Activated CD8-positive, alpha-beta T cell treated with anti-CD3 and anti-CD28 coated beads, Interleukin-2, amount 10 ng/mL, durations not matched to agents 7 days and 5 days (primary cell): ENCODE results near the gene CDC42SE1. TPM values are rescaled to one million over a fixed set of nuclear protein-coding genes. Genes with fewer than 3 reads are reported as not detected.
"Not testable (repeated sequence)": the region's sequence is repeated elsewhere in the genome, so short reads cannot be mapped to it uniquely, and the experiment has no call there.

Experiments used
- ATAC-seq: fragments of 150-1000 bp; cut with Tn5 transposase; one replicate; pipeline ENCODE4 v1.10.0; 2021; ENCODE audit warnings: moderate library complexity
- CTCF ChIA-PET: fragments of 350-600 bp; sonication (Branson Sonifier 250); formaldehyde crosslinking; loops from one replicate; lab custom pipeline; 2021; ENCODE audit warnings: antibody characterized with exemption; lab: Charles Lee
- POLR2A ChIA-PET: fragments of 350-600 bp; sonication (Branson Sonifier 250); formaldehyde crosslinking; loops from one replicate; lab custom pipeline; 2021; ENCODE audit warnings: antibody characterized with exemption; lab: Charles Lee
- DNase-seq: peaks from one replicate; pipeline ENCODE4 v3.0.0-alpha.2; 2020
- H3K27ac Mint-ChIP-seq: one replicate; pipeline ENCODE4 v1.8.0; 2021; ENCODE audit warnings: mild to moderate bottlenecking, mixed read lengths
- H3K27me3 Mint-ChIP-seq: one replicate; pipeline ENCODE4 v1.8.0; 2021; ENCODE audit warnings: low read depth, mixed read lengths
- H3K36me3 Mint-ChIP-seq: one replicate; pipeline ENCODE4 v1.8.0; 2021; ENCODE audit warnings: low read depth, mixed read lengths
- H3K4me1 Mint-ChIP-seq: one replicate; pipeline ENCODE4 v1.8.0; 2021; ENCODE audit warnings: low read depth, mixed read lengths
- H3K4me3 Mint-ChIP-seq: one replicate; pipeline ENCODE4 v1.8.0; 2021; ENCODE audit warnings: mild to moderate bottlenecking, mixed read lengths
- H3K9me3 Mint-ChIP-seq: one replicate; pipeline ENCODE4 v1.8.0; 2022; ENCODE audit warnings: mixed read lengths; ENCODE audit not compliant: insufficient read depth
- total RNA-seq, 2 experiments: library from RNA; stranded (reverse); gene quantifications; one replicate each; pipeline ENCODE4 v1.2.3, GENCODE V29; 2021

Gene CDC42SE1
- 100 to 1,000 TPM; 238 to 245 TPM for total RNA-seq

GRCh38 chr1:151059109-151060006 is at the start of gene CDC42SE1:
TSS of gene CDC42SE1 (minus strand) at chr1:151059622. CDS start at chr1:151055730, 3,892 bp downstream.
- no peaks in the 10 kb centered on the region for H3K27me3 Mint-ChIP-seq
- H3K27ac Mint-ChIP-seq, result peak within 1 kb of the TSS; percentile 96
- DNase-seq, result peak; percentile 91
- CTCF ChIA-PET, result interaction anchor here (0.6 to 6.7 kb wide), 11 partner anchors 9 to 100 kb away, joined by 3 to 77 read pairs (median 9); partner anchors contain the start of genes C1orf56, GABPB2, MINDY1 and TNFAIP8L2
- H3K36me3 Mint-ChIP-seq, result peaks cover 54% of the 10 kb centered on the region
- peak within 1 kb of the TSS; percentile 94 for H3K4me3 Mint-ChIP-seq
- H3K4me1 Mint-ChIP-seq, result peaks cover 56% of the 10 kb centered on the region
- POLR2A ChIA-PET, result interaction anchor here (0.7 to 5.8 kb wide), 9 partner anchors 8 to 139 kb away, joined by 3 to 51 read pairs (median 3); partner anchors contain the start of genes C1orf56, GABPB2, PIP5K1A and TNFAIP8L2
- H3K9me3 Mint-ChIP-seq, result no peaks in the 10 kb centered on the region
- ATAC-seq, result peak; percentile 78

GRCh38 chr1:151108331-151108730 is 48.9 kb upstream of the CDC42SE1 start:
- no peak overlapping the region for H3K4me3 Mint-ChIP-seq
- POLR2A ChIA-PET, result no interaction called here
- peaks cover 18% of the 10 kb centered on the region for H3K36me3 Mint-ChIP-seq
- DNase-seq (no peak), ATAC-seq (no peak)
- CTCF ChIA-PET, result interaction anchor here (1.0 kb wide), 2 partner anchors 8 to 48 kb away, joined by 3 to 9 read pairs; partner anchors contain the start of gene TNFAIP8L2
- H3K9me3 Mint-ChIP-seq, result no peaks in the 10 kb centered on the region
- H3K27ac Mint-ChIP-seq, result no peak overlapping the region
- no peaks in the 10 kb centered on the region for H3K4me1 Mint-ChIP-seq
- H3K27me3 Mint-ChIP-seq, result no peaks in the 10 kb centered on the region

- Mint-ChIP-seq H3K4me1 (no peaks in the 10 kb centered on the region), H3K36me3 (peaks cover 20% of the 10 kb centered on the region), H3K4me3 (no peak overlapping the region), H3K9me3 (no peaks in the 10 kb centered on the region), H3K27ac (no peak overlapping the region), H3K27me3 (no peaks in the 10 kb centered on the region)
- ChIA-PET POLR2A (no interaction called here), CTCF (interaction anchor here (0.9 kb wide), 1 partner anchor 50 kb away, joined by 3 read pairs; the partner anchor contains the start of gene TNFAIP8L2)
- ATAC-seq (no peak), DNase-seq (no peak)
Observed at GRCh38 chr1:151106894-151107293, 47.5 kb upstream of the CDC42SE1 start.

GRCh38 chr1:151104630-151105029 is 45.2 kb upstream of the CDC42SE1 start:
- POLR2A ChIA-PET, result no interaction called here
- Mint-ChIP-seq H3K27ac (no peak overlapping the region), H3K27me3 (no peaks in the 10 kb centered on the region), H3K36me3 (peaks cover 17% of the 10 kb centered on the region), H3K4me3 (no peak overlapping the region), H3K4me1 (no peaks in the 10 kb centered on the region), H3K9me3 (no peaks in the 10 kb centered on the region)
- no peak for ATAC-seq
- DNase-seq, result no peak
- CTCF ChIA-PET, result interaction anchor here (4.5 to 11.2 kb wide), 2 partner anchors 49 to 80 kb away, joined by 14 to 337 read pairs; partner anchors contain the start of gene TNFAIP8L2

- H3K4me1 Mint-ChIP-seq, result no peaks in the 10 kb centered on the region
- no peaks in the 10 kb centered on the region for H3K27me3 Mint-ChIP-seq
- peaks cover 17% of the 10 kb centered on the region for H3K36me3 Mint-ChIP-seq
- DNase-seq (no peak), ATAC-seq (no peak)
- H3K9me3 Mint-ChIP-seq, result no peaks in the 10 kb centered on the region
- POLR2A ChIA-PET, result interaction anchor here (2.4 kb wide), 1 partner anchor 59 kb away, joined by 10 read pairs; the partner anchor contains the start of gene TNFAIP8L2
- H3K27ac Mint-ChIP-seq, result no peak overlapping the region
- no peak overlapping the region for H3K4me3 Mint-ChIP-seq
- CTCF ChIA-PET, result interaction anchor here (1.6 to 11.2 kb wide), 5 partner anchors 32 to 154 kb away, joined by 4 to 337 read pairs (median 12); partner anchors contain the start of gene TNFAIP8L2
Observed at GRCh38 chr1:151098126-151098525, 38.7 kb upstream of the CDC42SE1 start.

- H3K27me3 Mint-ChIP-seq, POLR2A ChIA-PET: not testable (repeated sequence)
Observed at GRCh38 chr1:151097426-151097825, 38.0 kb upstream of the CDC42SE1 start.

GRCh38 chr1:151085953-151086559 is 26.6 kb upstream of the CDC42SE1 start:
- no peaks in the 10 kb centered on the region for H3K27me3 Mint-ChIP-seq
- no peak overlapping the region for H3K4me3 Mint-ChIP-seq
- ATAC-seq (no peak), DNase-seq (no peak)
- peaks cover 8% of the 10 kb centered on the region for H3K36me3 Mint-ChIP-seq
- ChIA-PET CTCF (interaction anchor here (0.8 to 3.4 kb wide), 3 partner anchors 11 to 15 kb away, joined by 3 to 21 read pairs (median 6); no protein-coding TSS in a partner anchor), POLR2A (no interaction called here)
- H3K4me1 Mint-ChIP-seq, result no peaks in the 10 kb centered on the region
- H3K9me3 Mint-ChIP-seq, result no peaks in the 10 kb centered on the region
- no peak overlapping the region for H3K27ac Mint-ChIP-seq

More at GRCh38 chr1:151097426-151097825, 38.0 kb upstream of the CDC42SE1 start:
- not testable (repeated sequence) for H3K27ac Mint-ChIP-seq, H3K4me3 Mint-ChIP-seq, H3K4me1 Mint-ChIP-seq, H3K9me3 Mint-ChIP-seq, ATAC-seq, DNase-seq
- H3K36me3 Mint-ChIP-seq, result peaks cover 19% of the 10 kb centered on the region
- CTCF ChIA-PET, result interaction anchor here (1.6 to 11.2 kb wide), 4 partner anchors 12 to 155 kb away, joined by 4 to 337 read pairs (median 6); partner anchors contain the start of gene TNFAIP8L2

- H3K36me3 Mint-ChIP-seq, result peaks cover 30% of the 10 kb centered on the region
- no peak overlapping the region for H3K27ac Mint-ChIP-seq
- POLR2A ChIA-PET, result interaction anchor here (3.6 kb wide), 1 partner anchor 13 kb away, joined by 51 read pairs; the partner anchor contains the start of genes CDC42SE1 and MLLT11
- H3K9me3 Mint-ChIP-seq, result no peaks in the 10 kb centered on the region
- ATAC-seq (no peak), DNase-seq (no peak)
- CTCF ChIA-PET, result interaction anchor here (0.7 to 4.0 kb wide), 8 partner anchors 9 to 180 kb away, joined by 3 to 20 read pairs (median 6); partner anchors contain the start of genes C1orf56, CDC42SE1 and TNFAIP8L2
- no peaks in the 10 kb centered on the region for H3K27me3 Mint-ChIP-seq
- peak overlapping the region; percentile 98 for H3K4me3 Mint-ChIP-seq
- peaks cover 15% of the 10 kb centered on the region for H3K4me1 Mint-ChIP-seq
Observed at GRCh38 chr1:151072224-151072623, 12.8 kb upstream of the CDC42SE1 start.

GRCh38 chr1:151070474-151071276 is 11.3 kb upstream of the CDC42SE1 start, which contains the start of gene GABPB2:
TSS of gene GABPB2 (plus strand) at chr1:151070761. CDS start at chr1:151088190, 17,429 bp downstream.
- ChIA-PET CTCF (interaction anchor here (0.6 to 4.0 kb wide), 9 partner anchors 9 to 87 kb away, joined by 3 to 20 read pairs (median 9); partner anchors contain the start of genes CDC42SE1, MINDY1, MLLT11 and TNFAIP8L2), POLR2A (interaction anchor here (0.6 to 3.6 kb wide), 7 partner anchors 11 to 92 kb away, joined by 3 to 51 read pairs (median 4); partner anchors contain the start of genes CDC42SE1, MLLT11 and TNFAIP8L2)
- Mint-ChIP-seq H3K27ac (peak within 1 kb of the TSS; percentile 100), H3K9me3 (no peaks in the 10 kb centered on the region), H3K36me3 (peaks cover 32% of the 10 kb centered on the region), H3K27me3 (no peaks in the 10 kb centered on the region), H3K4me3 (peak within 1 kb of the TSS; percentile 98), H3K4me1 (peaks cover 15% of the 10 kb centered on the region)
- ATAC-seq, result peak; percentile 87
- peak; percentile 88 for DNase-seq

- no peak for ATAC-seq
- POLR2A ChIA-PET, result interaction anchor here (1.0 to 3.6 kb wide), 2 partner anchors 9 to 73 kb away, joined by 3 to 51 read pairs; partner anchors contain the start of genes CDC42SE1 and MLLT11
- Mint-ChIP-seq H3K4me1 (peaks cover 23% of the 10 kb centered on the region), H3K27me3 (no peaks in the 10 kb centered on the region), H3K27ac (peak overlapping the region; percentile 100), H3K36me3 (peaks cover 35% of the 10 kb centered on the region), H3K9me3 (no peaks in the 10 kb centered on the region), H3K4me3 (peak overlapping the region; percentile 98)
- CTCF ChIA-PET, result interaction anchor here (1.3 to 4.0 kb wide), 2 partner anchors 8 to 12 kb away, joined by 14 to 20 read pairs; partner anchors contain the start of genes CDC42SE1 and MLLT11
- no peak for DNase-seq
Observed at GRCh38 chr1:151069103-151069486, 9.7 kb upstream of the CDC42SE1 start.
